Common myeloid progenitor, CD34-positive (primary cell): ENCODE data around the gene ANKIB1.
A peak's percentile ranks its signal among the peaks of the same experiment; 100 is the strongest.

Experiments
- CTCF ChIA-PET: fragments of 350-600 bp; sonication (Branson Sonifier 250); formaldehyde crosslinking; loops from one replicate; lab custom pipeline; 2021; ENCODE audit warnings: antibody characterized with exemption; lab: Charles Lee
- POLR2A ChIA-PET: fragments of 350-600 bp; sonication (Branson Sonifier 250); formaldehyde crosslinking; loops from one replicate; lab custom pipeline; 2021; ENCODE audit warnings: antibody characterized with exemption; lab: Charles Lee
- DNase-seq, 3 donors: peaks; one replicate each; pipeline versions ENCODE4 v3.0.0 to v3.0.0-alpha.2; 2013
- H3K27ac ChIP-seq, 2 experiments: 1 replicate in 1 of 2; 2 replicates in 1 of 2; pipeline ENCODE4 v1.7.0; 2013; ENCODE audit warnings: inconsistent platforms in 2 of 2, low read length in 2 of 2, mild to moderate bottlenecking in 2 of 2, low read depth in 1 of 2, moderate library complexity in 1 of 2; ENCODE audit not compliant: severe bottlenecking in 2 of 2, insufficient read depth in 1 of 2, poor library complexity in 1 of 2
- H3K27me3 ChIP-seq, 5 experiments: replicated peaks in 2 of 5; 1 replicate in 3 of 5; 2 replicates in 2 of 5; pipeline versions ENCODE4 v1.6.1 to v1.7.0; 2013; ENCODE audit warnings: low read length in 4 of 5, mild to moderate bottlenecking in 2 of 5, moderate library complexity in 2 of 5, inconsistent platforms in 1 of 5; ENCODE audit not compliant: insufficient read depth in 5 of 5, control insufficient read depth in 4 of 5
- H3K36me3 ChIP-seq, 4 experiments: 1 replicate in 2 of 4; 2 replicates in 2 of 4; pipeline versions ENCODE4 v1.6.1 to v1.7.0; 2013; ENCODE audit warnings: low read length in 3 of 4, control low read depth in 1 of 4, mild to moderate bottlenecking in 1 of 4; ENCODE audit not compliant: control insufficient read depth in 4 of 4, insufficient read depth in 4 of 4
- H3K4me1 ChIP-seq, 4 experiments: 1 replicate in 3 of 4; 2 replicates in 1 of 4; pipeline versions ENCODE4 v1.6.1 to v1.7.1; 2013; ENCODE audit warnings: low read length in 3 of 4, mild to moderate bottlenecking in 3 of 4, control low read depth in 1 of 4, inconsistent platforms in 1 of 4, moderate library complexity in 1 of 4; ENCODE audit not compliant: control insufficient read depth in 4 of 4, insufficient read depth in 4 of 4; ENCODE audit errors: control extremely low read depth in 1 of 4
- H3K4me3 ChIP-seq, 7 experiments: 1 replicate in 4 of 7; 2 replicates in 3 of 7; pipeline versions ENCODE4 v1.5.1 to v1.7.0; 2013; ENCODE audit warnings: mild to moderate bottlenecking in 7 of 7, low read length in 6 of 7, moderate library complexity in 6 of 7, inconsistent platforms in 2 of 7, low read depth in 2 of 7, control low read depth in 1 of 7; ENCODE audit not compliant: insufficient read depth in 4 of 7, control insufficient read depth in 1 of 7; ENCODE audit errors: extremely low read depth in 1 of 7
- H3K9me3 ChIP-seq, 5 experiments: 1 replicate in 4 of 5; 2 replicates in 1 of 5; pipeline versions ENCODE4 v1.6.1 to v1.7.1; 2013; ENCODE audit warnings: low read length in 4 of 5, mild to moderate bottlenecking in 2 of 5, inconsistent platforms in 1 of 5, low read depth in 1 of 5, moderate library complexity in 1 of 5; ENCODE audit not compliant: control insufficient read depth in 4 of 5, insufficient read depth in 2 of 5; ENCODE audit errors: control extremely low read depth in 1 of 5
- WGBS: methylation state at CpG from one replicate; pipeline ENCODE4 v1.1.5; 2013; ENCODE audit not compliant: insufficient coverage; 5-methylcytosine and 5-hydroxymethylcytosine counted together

ANKIB1 gene

GRCh38 chr7:92281031-92281430 lies 35.3 kb downstream of the ANKIB1 start:
- peaks cover 0 to 9% (median 4%) of the 10 kb centered on the region in 4 experiments for H3K36me3 ChIP-seq
- WGBS: no CpG with 5 or more reads among the region's 2 CpGs
- no peak overlapping the region for H3K27ac ChIP-seq
- DNase-seq: no peak
- no peaks in the 10 kb centered on the region for H3K27me3 ChIP-seq
- no peaks in the 10 kb centered on the region for H3K4me1 ChIP-seq
- no peak overlapping the region for H3K4me3 ChIP-seq
- ChIA-PET CTCF (interaction anchor here (1.2 kb wide), 1 partner anchor 15 kb away, joined by 3 read pairs; no protein-coding TSS in a partner anchor), POLR2A (no interaction called here)
- peaks cover 0 to 23% (median 10%) of the 10 kb centered on the region in 5 experiments for H3K9me3 ChIP-seq

DNA sequence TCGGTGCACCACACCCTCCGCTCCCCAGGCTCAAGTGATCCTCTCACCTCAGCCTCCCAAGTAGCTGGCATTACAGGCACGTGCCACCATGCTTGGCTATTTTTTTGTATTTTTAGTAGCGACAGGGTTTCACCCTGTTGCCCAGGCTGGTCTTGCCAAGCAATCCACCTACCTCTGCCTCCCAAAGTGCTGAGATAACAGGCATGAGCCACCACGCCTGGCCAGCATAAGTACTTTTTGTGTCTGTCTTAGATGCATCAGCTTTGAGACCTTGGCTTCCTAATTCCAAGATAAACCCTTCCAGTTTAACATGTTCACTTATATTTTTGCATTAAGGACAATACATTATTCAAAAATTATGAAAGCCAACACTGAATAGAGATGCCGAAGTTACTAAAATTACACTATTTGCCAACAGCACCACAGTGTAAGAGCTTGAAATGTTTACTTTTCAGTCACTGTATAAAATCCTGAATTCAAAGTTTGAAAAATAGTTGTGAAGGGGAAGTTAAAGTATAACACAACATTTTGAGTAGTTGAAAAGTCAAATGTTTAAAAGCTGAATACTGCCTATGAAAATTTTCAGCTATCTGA lies 36.5 kb downstream of the ANKIB1 start:
- no peaks in the 10 kb centered on the region for H3K4me1 ChIP-seq
- DNase-seq: no peak
- H3K27ac ChIP-seq: no peak overlapping the region
- H3K27me3 ChIP-seq: no peaks in the 10 kb centered on the region
- WGBS: 92% methylated on average over 5 of the region's 6 CpGs
- H3K9me3 ChIP-seq: peaks cover 2 to 21% (median 10%) of the 10 kb centered on the region in 5 experiments
- H3K4me3 ChIP-seq: no peak overlapping the region
- ChIA-PET POLR2A (no interaction called here), CTCF (interaction anchor here (0.7 to 1.0 kb wide), 2 partner anchors 25 to 90 kb away, joined by 3 read pairs; no protein-coding TSS in a partner anchor)
- peaks cover 0 to 9% (median 4%) of the 10 kb centered on the region in 4 experiments for H3K36me3 ChIP-seq

GRCh38 chr7:92282930-92283329 lies 37.2 kb downstream of the ANKIB1 start:
- WGBS: 100% methylated on average over 1 of the region's 1 CpG
- H3K27ac ChIP-seq: no peak overlapping the region
- peaks cover 0 to 9% (median 4%) of the 10 kb centered on the region in 4 experiments for H3K36me3 ChIP-seq
- POLR2A ChIA-PET: no interaction called here
- H3K4me3 ChIP-seq: no peak overlapping the region
- no peaks in the 10 kb centered on the region for H3K27me3 ChIP-seq
- CTCF ChIA-PET: interaction anchor here (0.7 to 1.0 kb wide), 2 partner anchors 24 to 91 kb away, joined by 3 read pairs; no protein-coding TSS in a partner anchor
- peaks cover 2 to 21% (median 10%) of the 10 kb centered on the region in 5 experiments for H3K9me3 ChIP-seq
- no peaks in the 10 kb centered on the region for H3K4me1 ChIP-seq
- DNase-seq: no peak

- WGBS: no CpG with 5 or more reads among the region's 2 CpGs
- POLR2A ChIA-PET: no interaction called here
- Histone ChIP-seq H3K36me3 (peaks cover 0 to 2% (median 1%) of the 10 kb centered on the region in 4 experiments), H3K9me3 (peaks cover 0 to 6% (median 0%) of the 10 kb centered on the region in 5 experiments), H3K4me3 (no peak overlapping the region), H3K27ac (no peak overlapping the region), H3K4me1 (peaks cover 0 to 8% (median 0%) of the 10 kb centered on the region in 4 experiments), H3K27me3 (no peaks in the 10 kb centered on the region)
- CTCF ChIA-PET: interaction anchor here (0.8 to 1.1 kb wide), 3 partner anchors 11 to 30 kb away, joined by 3 to 4 read pairs (median 3); no protein-coding TSS in a partner anchor
- no peak for DNase-seq
Observed at GRCh38 chr7:92289321-92289720, 43.5 kb downstream of the ANKIB1 start.

- ChIA-PET POLR2A (no interaction called here), CTCF (interaction anchor here (0.9 to 1.4 kb wide), 2 partner anchors 46 to 47 kb away, joined by 3 to 4 read pairs; partner anchors contain the start of genes ANKIB1 and KRIT1)
- peaks cover 0 to 5% (median 0%) of the 10 kb centered on the region in 5 experiments for H3K9me3 ChIP-seq
- H3K36me3 ChIP-seq: peaks cover 0 to 5% (median 3%) of the 10 kb centered on the region in 4 experiments
- H3K27me3 ChIP-seq: no peaks in the 10 kb centered on the region
- H3K4me3 ChIP-seq: no peak overlapping the region
- peak overlapping the region in 1 of 2 experiments; percentile 62 for H3K27ac ChIP-seq
- H3K4me1 ChIP-seq: peaks cover 0 to 8% (median 0%) of the 10 kb centered on the region in 4 experiments
- no CpG with 5 or more reads among the region's 3 CpGs for WGBS
- DNase-seq: no peak
Observed at GRCh38 chr7:92292981-92293380, 47.2 kb downstream of the ANKIB1 start.

DNA sequence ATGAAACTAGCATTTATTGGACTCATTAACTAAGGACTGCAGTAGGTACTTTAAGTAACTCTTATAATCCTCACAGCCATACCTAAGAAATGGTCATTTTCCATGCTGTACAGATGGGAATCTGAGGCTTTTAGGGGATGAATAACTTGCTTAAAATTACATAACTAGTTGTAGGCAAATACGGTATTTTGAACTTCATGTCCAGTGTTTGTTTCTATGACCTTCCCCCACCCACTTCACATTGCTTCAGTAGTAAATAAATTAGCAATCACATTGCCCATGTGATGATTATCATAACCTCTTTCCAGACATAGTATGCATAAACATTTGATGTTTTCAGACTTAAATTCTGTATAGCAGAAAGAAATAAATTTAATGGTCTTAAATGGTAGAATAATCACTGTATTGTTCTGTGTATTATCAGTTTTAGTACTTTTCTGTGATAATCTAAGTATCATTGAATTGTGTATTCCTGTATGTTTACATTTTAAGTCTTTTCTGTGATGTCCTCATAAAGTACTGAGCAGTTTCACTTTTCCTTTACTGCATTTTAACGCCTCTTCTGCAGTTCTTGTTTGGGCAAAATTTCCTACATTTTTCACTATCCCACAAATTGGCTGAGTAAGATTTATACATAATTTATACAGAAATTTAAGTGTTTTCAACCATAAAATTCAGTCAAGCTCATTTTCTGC lies 48.3 kb downstream of the ANKIB1 start:
- ChIA-PET POLR2A (no interaction called here), CTCF (no interaction called here)
- Histone ChIP-seq H3K4me1 (peaks cover 0 to 8% (median 0%) of the 10 kb centered on the region in 4 experiments), H3K4me3 (peak overlapping the region in 4 of 7 experiments; percentile 5 to 51 (median 28)), H3K27ac (peak overlapping the region in 1 of 2 experiments; percentile 62), H3K9me3 (no peaks in the 10 kb centered on the region), H3K36me3 (peaks cover 3 to 6% (median 4%) of the 10 kb centered on the region in 4 experiments), H3K27me3 (no peaks in the 10 kb centered on the region)
- no CpG with 5 or more reads among the region's 2 CpGs for WGBS
- peak; percentile 8 to 38 (median 22) for DNase-seq
